ENCODE results near the gene DNM3.

The DNM3 gene

DNA sequence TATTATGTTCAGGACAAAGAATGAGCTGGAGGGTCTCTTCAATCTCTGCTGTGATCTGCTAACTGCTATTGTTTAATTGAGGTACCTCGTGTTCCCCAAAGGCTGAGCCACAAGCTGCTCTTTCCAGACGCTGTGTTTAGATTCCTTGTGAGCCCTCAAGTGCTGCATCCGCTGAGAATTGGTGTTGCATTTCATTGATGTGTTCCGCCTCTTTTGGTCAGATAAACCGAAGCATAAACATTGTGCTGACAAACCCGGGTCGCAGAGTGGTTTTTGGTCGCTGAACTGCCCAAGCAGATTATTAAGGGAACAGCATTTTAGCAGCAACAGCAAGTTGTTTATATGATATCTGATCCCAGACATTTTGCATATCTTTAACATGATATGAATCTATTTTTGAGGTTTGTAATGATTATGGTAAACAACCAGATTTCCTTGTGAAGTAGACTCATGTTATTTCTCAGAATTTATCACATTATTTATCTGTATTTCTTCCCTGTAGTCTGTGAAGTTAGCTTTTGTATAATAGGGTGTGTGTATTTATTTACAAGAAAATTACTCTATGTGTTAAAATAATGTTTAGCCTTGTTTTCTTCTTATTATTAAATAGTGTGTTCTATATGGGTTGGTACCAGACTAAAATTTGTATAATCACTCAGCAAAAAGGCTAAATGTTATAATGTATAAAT, 362.0 kb downstream of the DNM3 start:
- no peak for DNase-seq

DNA sequence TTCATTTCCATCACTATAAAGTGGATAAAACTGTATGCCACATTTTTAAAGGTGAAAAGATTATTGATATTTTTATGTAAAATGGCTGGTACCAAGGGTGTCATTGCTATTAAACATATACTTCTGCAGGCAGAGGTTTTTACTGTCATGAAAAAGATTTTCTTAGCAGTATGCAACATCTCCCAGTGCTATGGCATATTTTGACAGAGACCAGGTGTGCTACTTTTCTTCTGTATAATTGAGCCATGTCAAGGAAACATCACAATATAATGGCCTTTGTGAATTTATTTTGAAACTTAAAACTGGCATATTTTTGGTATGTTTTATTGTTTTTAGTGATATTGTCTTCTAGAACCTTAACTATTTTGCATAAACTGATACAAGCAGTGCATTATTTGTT, 362.6 kb downstream of the DNM3 start:
- no peak for DNase-seq

DNA sequence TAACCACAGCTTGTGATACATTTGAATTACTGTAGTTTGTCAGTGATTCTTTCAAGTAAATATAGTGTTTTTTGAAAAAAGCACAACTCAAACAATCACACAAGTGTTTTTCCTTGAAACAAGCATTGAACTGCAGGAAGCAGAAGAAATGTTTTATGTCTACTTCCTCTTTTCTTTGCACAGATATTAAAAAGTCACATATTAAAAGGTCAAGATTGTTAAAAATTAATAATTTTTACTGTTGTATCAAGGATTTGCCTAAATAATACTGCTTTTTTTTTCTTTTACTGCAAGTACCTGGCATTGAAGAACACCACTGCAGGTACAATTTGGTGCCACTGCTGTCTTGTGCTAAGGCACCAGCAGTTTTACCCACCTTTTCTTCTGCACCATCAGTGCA, 365.0 kb downstream of the DNM3 start:
- DNase-seq: no peak

DNA sequence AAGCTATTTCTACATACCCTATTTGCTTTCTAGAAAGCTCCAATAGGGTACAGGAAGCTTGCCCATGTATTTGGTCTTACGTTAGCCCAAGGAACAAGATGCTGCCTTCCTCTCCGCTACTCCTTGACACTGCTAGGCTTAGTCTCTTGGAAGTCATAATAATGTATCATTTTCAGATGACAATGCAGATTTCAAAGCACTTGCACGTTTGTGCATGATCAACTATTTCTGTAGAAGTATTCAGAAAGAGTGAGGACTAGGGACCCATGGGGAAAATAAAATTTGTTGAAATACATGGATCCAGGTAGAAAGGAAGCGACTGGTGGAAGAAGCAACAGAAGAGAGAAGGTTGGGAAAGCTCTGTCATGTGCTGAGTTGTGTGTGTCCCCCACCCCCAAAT, 367.3 kb downstream of the DNM3 start:
- DNase-seq: no peak

DNA sequence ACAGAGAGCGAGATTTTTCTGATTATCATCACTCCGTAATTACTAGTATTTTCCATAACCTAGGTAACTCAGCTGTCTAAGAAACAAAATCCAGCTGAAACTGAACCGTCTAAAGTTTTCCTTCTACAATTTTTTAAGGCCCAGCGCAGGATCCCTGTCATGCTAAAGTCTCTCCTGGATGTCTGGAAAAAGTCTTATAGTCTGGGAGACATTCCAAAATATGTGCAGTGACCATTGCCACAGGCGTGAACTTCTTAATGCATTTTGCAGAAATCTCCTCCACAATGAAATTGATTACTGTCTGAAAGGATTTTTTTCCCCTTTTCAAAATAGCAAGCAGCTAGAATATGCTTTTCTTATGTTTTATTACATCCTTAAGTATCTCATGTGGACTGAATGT, 369.9 kb downstream of the DNM3 start:
- DNase-seq: no peak

DNA sequence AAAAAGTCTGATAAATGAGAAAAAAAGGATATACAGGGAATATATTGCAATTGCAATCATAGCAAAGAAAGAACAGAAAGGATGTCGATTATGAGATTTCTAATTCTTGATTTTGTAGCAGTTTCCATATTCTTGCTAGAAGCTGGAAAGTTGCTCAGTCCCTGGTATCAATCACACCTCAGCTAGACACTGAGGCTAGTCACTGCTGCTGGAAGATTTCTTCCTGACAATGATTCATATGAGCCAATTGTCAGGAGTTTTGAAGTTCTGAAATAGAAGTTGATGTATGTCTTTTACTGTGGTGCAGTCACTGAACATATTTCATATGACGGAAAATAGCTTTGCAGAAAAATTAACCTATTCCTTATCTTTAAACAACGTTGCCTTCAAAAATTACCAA, 370.8 kb downstream of the DNM3 start:
- DNase-seq: no peak

DNA sequence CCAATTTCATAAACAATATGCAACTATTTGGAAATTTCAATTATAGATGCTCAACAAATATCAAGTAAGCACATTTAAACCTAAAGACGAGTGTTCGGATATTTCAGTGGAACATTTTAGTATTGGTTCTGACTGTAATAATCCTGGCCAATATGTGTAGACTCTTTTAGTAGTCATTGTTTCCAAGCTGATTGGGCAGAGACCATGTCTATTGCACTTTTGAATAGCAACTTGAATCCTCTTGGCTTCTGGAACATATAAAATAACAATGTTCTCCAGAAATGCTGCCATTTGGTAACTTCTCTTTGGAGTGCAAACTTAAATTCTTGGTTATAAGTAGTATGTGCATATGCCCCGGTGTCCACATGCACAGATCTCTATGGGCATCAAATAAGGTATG, 373.7 kb downstream of the DNM3 start:
- no peak for DNase-seq

DNA sequence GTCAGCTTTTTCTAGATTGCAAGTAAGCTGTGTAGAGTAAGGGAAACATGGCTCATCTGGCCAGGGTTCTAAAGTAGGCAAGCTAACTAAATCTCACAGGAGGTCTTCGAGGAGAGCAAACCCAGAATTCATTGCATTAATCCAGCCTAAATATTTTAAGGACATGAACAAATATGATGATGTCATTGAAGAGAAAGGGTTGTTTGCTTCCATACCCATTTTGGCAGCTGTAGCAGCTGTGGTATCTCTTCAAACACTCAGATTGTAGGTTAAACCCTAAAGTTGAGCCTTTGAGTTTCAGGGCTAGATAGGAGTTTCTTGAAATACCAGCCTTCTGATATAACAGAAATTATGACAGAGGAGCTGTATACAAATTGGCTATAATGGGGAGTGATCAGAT, 378.7 kb downstream of the DNM3 start:
- no peak for DNase-seq

DNA sequence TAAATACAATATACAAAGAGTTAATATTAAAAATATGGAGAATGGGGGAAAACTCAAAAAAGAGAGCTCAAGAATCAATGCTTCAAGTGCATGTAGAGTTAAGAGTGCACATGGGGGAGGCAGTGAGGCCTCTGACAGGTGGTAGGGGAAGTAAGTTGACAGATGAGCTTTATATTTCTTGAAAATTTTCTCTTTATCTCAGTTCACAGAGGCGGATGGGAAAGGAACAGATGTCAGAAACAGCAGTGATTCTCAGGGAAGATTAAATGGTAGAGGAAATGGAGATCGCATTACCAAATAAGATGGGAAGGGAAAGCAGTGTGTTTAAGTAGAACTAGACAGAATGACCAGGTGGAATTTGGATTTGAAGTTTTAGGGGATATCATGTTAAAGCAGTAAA, 379.1 kb downstream of the DNM3 start:
- no peak for DNase-seq

DNA sequence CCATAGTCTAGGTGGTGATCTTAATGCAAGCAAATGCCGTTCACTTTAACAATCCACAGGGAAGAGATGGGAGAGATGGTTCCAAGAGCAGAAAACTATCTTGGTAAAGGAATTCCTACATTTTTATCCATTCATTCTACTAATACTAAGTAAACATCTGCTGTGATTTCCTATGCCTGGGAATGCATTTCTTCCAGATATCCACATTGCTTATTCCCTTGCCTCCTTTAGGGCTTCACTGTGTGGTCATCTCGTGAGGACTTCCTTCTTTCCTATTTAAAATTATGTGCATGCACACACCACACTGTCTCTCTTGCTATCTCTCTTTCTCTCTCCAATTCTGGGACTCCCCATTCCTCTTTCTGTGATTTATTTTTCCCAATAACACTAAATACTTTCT, 380.1 kb downstream of the DNM3 start:
- DNase-seq: no peak

DNA sequence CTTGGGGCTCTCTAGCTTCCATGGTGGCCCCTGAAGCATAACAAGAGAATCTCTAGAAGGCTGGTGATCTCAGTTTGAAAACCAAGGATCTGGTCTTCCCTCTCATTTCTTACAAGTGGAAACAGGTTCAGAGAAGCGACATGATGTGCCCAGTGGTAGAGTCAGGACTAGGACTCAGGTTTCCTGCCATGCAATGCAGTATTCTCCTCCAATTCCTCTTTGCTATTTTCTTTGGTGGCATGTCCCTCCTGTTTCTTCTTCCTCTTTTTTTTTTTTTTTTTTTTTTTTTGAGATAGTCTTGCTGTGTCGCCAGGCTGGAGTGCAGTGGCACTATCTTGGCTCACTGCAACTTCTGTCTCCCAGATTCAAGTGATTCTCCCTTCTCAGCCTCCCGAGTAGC, 383.6 kb downstream of the DNM3 start:
- DNase-seq: no peak

DNA sequence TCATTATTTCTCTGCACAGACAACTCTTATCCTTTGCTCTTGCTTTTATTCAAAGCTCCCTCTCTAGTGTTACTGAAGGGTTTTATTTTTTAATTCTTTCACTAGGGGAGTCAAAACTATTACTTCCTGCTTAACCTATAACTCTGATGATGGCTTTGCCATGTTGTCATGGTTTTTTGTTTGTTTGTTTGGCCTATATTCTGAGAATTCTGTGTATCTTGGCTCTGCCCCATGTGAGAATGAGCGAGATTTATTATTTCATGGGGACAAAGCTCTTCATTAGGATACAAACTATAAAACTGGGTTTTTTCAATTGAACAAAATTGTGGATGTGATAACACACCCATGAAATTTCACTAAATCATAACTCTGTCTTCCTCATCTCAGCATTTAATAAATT, 388.6 kb downstream of the DNM3 start:
- no peak for DNase-seq

DNA sequence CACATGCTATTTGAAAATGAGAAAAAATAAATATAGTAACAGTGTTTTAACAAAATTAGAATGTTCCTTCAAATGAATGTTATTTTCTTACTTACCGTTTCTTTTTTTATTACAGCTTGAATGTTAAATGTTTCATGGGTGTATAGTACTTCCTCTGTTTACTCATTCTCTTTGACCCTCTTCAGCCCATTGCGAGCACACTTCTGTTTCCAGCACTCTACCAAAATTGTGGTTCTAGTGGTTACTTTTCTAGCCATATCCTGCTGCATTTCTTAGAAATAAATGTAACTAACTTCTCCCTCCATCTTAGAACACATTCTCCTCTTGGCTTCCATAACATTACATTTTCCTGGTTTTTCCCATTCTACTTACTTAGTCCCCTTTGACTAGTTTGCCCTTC, 389.2 kb downstream of the DNM3 start:
- DNase-seq: no peak

DNA sequence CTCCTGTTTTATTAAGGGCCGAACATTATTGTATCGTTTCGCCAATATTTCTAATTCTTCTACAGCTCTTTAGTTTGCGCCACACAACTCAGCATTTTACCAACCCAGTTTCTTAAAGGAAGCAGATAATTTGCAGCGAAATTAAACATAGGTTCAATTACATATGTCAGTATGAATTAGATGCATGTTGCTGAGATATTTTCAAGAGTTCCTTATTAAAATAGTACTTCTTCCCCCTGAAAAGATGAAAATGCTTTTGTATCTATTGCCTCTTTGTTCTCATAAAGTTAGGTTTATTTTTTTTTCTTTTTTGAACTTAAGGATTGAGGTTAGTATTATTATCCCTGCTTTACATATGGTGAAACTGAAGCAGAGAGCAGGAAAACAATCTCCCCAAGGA, 395.7 kb downstream of the DNM3 start:
- no peak for DNase-seq

DNA sequence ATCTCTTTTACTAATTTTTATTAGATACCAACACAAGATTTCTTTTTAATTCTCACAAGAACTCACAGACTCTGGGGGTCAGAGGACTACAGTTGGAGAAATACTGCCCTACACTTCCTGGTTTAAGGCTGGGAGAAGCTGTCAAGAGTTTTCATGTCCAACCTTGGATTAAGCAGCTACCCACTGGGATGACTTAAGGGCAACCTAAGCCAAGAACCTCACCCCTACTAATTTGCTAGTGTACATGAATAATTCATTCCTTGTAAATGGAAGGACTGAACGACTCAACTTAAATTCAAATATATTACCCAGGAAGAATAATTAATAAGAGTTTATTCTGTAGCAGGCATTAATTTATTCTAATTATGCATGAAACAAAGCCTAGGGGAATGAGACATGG, 396.9 kb downstream of the DNM3 start:
- no peak for DNase-seq

DNA sequence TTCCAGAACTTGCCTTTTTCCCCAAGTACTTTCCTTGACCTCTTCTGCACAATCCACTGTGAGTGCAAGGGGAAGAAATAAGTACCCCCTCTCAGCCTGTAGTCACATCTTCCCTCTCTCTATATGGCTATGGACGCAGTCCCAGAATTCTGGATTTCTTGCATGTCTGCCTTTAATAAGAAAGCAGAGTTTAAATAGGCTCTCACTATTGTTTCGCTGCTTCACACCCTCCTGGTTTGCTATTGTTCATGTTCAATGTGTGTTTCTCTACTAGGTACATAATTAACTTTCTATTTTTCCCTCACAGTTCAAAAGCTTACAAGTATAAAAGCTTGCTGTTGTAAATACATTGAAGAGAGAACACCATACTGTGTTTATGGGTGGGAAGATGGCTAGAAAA, 397.7 kb downstream of the DNM3 start:
- no peak for DNase-seq

DNA sequence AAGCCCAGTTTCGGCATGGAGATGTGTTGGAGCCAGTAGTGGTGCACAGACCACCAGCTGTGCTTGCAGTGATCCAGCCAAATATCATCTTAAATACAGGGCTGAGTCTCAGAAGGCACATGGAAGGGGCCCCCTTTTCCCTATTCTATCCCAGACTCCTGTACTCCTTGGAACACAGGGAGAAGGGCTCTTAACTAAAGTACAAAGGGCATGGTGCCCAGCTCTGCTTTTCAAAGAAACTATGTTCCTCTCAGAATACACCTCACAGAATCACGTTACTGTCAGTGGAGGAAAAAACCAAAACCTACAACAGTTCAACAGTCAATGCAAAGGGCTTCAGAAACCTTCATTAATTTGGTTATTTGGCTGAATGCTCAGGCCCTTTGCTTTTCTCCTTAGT, 398.6 kb downstream of the DNM3 start:
- DNase-seq: no peak

DNA sequence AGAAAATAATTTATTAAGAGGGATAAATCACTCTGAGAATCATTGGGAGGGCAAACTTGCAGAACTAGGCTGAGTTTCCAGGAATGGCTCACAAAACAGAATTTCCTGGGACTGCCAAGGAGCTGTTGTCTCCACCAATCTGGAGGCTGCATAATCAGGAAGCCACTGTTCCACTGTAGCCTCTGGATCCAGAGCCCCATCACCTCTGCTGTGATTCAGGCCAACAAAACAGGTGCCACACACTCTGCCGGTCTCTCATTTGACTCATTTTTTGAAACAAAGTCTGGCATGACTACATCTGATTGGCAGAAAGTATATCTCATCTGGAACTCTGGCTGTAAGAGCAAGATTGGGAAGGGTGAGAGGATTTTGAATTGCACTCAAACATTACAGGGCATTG, 400.2 kb downstream of the DNM3 start:
- no peak for DNase-seq

DNA sequence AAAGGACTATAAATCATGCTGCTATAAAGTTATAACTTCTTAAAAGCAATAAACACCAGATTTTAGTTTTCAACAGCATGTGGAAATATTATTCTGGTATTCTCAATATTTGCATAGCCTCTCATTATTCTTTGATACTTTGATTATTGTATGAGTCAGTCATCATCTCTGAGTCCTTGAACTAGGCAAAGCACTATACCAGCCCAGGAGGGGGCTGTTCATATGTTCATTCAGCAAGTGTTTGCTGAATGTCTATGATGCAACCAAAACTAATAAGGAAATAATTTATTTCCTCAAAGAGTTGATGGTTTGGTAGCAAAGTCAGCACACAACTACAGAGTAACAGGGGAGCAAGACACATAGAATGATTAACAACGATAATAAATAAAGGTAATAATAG, 403.6 kb downstream of the DNM3 start:
- DNase-seq: no peak

DNA sequence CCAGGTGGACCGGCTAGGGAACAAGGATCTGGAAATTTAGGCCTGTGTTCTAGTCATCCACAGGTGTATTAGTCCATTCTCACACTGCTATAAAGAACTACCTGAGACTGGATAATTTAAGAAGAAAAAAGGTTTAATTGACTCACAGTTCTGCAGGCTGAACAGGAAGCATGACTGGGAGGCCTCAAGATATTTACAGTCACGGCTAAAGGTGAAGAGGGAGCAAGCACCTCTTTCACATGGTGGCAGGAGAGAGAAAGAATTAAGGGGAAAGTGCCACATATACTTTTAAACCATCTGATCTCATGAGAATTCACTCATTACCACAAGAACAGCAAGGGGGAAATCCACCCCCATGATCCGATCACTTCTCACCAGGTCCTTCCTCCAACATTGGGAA, 404.5 kb downstream of the DNM3 start:
- DNase-seq: no peak

DNA sequence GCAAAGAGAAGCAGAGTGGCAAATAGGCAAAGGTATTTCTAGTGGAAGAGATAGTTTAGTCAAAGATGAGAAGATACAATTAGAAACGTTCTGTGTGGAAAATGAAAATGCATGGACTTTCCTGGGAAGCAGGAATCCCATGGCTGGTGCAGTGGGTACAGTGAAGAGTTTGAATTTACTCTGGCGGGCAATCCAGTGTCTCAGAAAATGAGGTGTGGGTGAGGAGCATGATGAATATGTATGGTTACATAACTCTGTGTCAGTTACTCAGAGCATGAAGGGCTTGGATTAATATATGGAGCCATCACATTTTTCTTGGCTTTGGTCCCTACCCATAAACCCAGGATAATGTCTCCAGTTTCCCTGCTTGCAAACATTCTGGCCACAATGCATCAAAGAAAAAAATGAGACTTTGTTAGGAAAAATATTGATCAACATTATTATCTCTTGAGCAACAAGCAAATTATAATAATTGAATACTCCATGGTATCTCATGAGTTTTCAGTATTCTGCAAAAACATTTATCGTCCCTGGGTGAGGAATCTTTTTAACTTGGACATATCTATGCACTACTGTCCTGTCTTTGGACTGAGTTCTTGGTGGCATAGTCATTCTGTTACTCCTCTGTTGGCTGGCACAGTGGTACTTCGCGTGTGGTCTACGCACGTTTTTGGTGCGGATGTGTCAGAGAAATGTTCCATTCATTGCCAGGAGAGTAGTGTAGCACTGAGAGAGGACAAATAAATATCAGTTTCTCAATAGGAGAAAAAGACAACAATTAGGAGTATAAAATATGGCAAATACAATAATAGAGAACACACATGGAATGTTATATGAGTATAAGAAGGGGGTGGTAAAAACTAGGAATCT, 405.5 kb downstream of the DNM3 start:
- no peak for DNase-seq

DNA sequence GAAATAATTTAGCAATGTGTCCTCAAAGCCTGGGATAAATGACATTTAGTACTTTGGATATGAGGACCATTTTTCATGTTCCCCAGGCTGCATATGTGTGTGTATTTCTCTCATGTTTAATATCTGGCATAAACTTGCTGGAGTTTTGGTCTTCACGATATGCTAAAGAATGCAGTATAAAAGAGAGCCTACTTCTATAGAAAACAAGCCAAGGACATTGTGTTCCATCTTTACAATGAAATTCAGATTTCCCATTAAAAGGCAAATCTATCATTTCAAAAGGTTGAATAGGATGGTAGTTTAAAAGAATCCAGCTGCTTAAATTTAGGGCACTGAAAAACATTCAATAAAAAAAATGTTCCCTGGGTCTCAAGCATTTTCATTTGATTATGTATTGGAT, 410.2 kb downstream of the DNM3 start:
- no peak for DNase-seq

DNA sequence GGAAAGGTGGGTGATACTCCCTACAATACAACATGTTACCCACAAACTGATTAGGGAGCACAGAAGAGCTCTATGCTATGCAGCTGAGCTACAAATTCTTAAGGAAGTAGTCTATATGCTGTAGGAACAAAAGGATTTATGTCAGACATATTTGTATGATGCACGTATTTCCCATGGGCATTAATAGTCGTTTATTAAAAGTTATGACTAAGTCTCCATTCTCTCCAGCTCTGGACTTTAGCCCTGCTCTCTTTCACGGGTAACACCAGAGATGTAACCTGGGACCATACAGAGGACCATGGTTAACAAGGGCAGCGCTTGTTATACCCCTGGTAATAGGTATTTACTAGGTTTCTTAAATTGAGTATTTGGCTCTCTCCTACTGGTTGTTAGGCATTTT, 411.0 kb downstream of the DNM3 start:
- DNase-seq: no peak

DNA sequence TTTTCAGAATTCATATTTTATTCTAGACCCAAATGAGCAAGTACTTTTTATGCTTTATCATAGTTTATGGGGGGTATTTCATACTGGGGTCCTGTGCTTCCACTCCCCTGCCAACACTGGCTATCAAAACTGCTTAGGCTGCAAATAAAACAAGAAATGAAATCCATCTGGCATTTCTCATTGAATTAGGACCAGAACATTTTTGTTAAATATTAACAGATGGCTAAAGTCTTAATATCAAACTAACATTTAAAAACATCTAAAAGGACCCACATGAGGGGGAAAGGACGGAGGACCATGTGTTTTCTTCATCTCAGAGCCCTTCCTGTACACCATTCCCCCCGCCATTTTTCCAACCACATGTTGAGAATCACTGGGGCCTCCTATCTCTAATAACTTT, 411.7 kb downstream of the DNM3 start:
- DNase-seq: no peak
